ENCODE measurements around the gene ESD.

The ESD gene

DNA sequence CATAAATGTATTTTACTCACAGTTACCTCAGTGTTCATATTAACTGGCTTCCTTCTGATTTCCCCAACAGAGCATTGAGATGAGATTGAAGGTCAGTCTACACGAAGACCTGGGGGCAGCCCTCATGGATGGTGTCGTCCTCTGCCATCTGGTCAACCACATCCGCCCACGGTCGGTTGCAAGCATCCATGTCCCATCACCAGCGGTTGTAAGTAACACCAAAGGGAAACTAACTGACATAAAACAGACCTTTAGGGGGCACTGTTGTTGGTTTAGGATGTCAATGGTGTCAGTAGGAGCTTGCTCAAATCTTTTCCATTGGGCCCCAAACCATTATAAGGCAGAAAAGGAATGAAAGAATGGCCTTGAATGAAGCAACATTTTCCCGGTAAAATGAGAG, 68.2 kb downstream of the ESD start:
- Histone ChIP-seq H3K9me3 (ENCODE audit: insufficient read depth, low read length, severe bottlenecking) (no peaks in the 10 kb centered on the region), H3K36me3 (ENCODE audit: insufficient read depth, low read length) (peaks cover 87% of the 10 kb centered on the region), H3K79me2 (ENCODE audit: insufficient read depth, low read length) (no peaks in the 10 kb centered on the region), H4K20me1 (ENCODE audit: insufficient read depth, low read length) (no peaks in the 10 kb centered on the region), H3K27ac (ENCODE audit: low read length) (no peak overlapping the region), H3K9ac (ENCODE audit: low read depth, low read length) (no peak overlapping the region), H3K4me2 (ENCODE audit: insufficient read depth, low read length) (no peak overlapping the region), H3K4me3 (ENCODE audit: low read depth in 1 of 2, low read length in 2 of 2) (no peak overlapping the region), H2AFZ (ENCODE audit: low read depth, low read length) (no peak overlapping the region), H3K27me3 (ENCODE audit: insufficient read depth, low read length, poor library complexity) (no peaks in the 10 kb centered on the region), H3K4me1 (ENCODE audit: insufficient read depth, low read length) (no peaks in the 10 kb centered on the region)
- DNase-seq (no peak), ATAC-seq (ENCODE audit: insufficient read depth, low read depth) (0 out of 3 replicates have a peak, but pooled peaks have one; percentile 47)
- TF ChIP-seq EZH2 (IDR thresholded peaks at IDR 0.05; ENCODE audit: borderline replicate concordance, low read depth, low read length, severe bottlenecking), result no peak
- TF ChIP-seq, protein P1, sequence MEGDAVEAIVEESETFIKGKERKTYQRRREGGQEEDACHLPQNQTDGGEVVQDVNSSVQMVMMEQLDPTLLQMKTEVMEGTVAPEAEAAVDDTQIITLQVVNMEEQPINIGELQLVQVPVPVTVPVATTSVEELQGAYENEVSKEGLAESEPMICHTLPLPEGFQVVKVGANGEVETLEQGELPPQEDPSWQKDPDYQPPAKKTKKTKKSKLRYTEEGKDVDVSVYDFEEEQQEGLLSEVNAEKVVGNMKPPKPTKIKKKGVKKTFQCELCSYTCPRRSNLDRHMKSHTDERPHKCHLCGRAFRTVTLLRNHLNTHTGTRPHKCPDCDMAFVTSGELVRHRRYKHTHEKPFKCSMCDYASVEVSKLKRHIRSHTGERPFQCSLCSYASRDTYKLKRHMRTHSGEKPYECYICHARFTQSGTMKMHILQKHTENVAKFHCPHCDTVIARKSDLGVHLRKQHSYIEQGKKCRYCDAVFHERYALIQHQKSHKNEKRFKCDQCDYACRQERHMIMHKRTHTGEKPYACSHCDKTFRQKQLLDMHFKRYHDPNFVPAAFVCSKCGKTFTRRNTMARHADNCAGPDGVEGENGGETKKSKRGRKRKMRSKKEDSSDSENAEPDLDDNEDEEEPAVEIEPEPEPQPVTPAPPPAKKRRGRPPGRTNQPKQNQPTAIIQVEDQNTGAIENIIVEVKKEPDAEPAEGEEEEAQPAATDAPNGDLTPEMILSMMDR (IDR thresholded peaks at IDR 0.05; ENCODE audit: borderline replicate concordance, extremely low read depth, low read length, poor library complexity, severe bottlenecking), result peak; percentile 52

- Histone ChIP-seq H3K9ac (ENCODE audit: low read depth, low read length) (no peak overlapping the region), H3K27me3 (ENCODE audit: insufficient read depth, low read length, poor library complexity) (no peaks in the 10 kb centered on the region), H3K4me1 (ENCODE audit: insufficient read depth, low read length) (no peaks in the 10 kb centered on the region), H4K20me1 (ENCODE audit: insufficient read depth, low read length) (no peaks in the 10 kb centered on the region), H3K79me2 (ENCODE audit: insufficient read depth, low read length) (no peaks in the 10 kb centered on the region), H3K4me2 (ENCODE audit: insufficient read depth, low read length) (no peak overlapping the region), H3K27ac (ENCODE audit: low read length) (no peak overlapping the region), H2AFZ (ENCODE audit: low read depth, low read length) (no peak overlapping the region), H3K4me3 (ENCODE audit: low read depth in 1 of 2, low read length in 2 of 2) (no peak overlapping the region), H3K9me3 (ENCODE audit: insufficient read depth, low read length, severe bottlenecking) (no peaks in the 10 kb centered on the region), H3K36me3 (ENCODE audit: insufficient read depth, low read length) (peaks cover 86% of the 10 kb centered on the region)
- TF ChIP-seq EZH2 (IDR thresholded peaks at IDR 0.05; ENCODE audit: borderline replicate concordance, low read depth, low read length, severe bottlenecking), result no peak
- TF ChIP-seq, protein P1 (IDR thresholded peaks at IDR 0.05; ENCODE audit: borderline replicate concordance, extremely low read depth, low read length, poor library complexity, severe bottlenecking), result no peak
- ATAC-seq (ENCODE audit: insufficient read depth, low read depth), result 0 out of 3 replicates have a peak, but pooled peaks have one; percentile 24
- no peak for DNase-seq
Observed at GRCh38 chr13:46726347-46726746, 70.6 kb downstream of the ESD start.
